OCI-LY3 (cell line): Measurements from ENCODE around the gene FXYD2.

Source experiments
- H2AFZ ChIP-seq: fragments of 200-600, 300-600 bp; shearing (Covaris generic); 2 replicates; pipeline ENCODE4 v1.6.0; 2014; ENCODE audit warnings: antibody characterized with exemption, low read depth, low read length
- H3K27ac ChIP-seq: fragments of 200-600, 300-600 bp; sonication (generic); 2 replicates; pipeline ENCODE4 v1.5.1; 2014; ENCODE audit warnings: mild to moderate bottlenecking, low read length, moderate library complexity, mixed read lengths
- H3K27me3 ChIP-seq: fragments of 200-600, 300-600 bp; sonication (generic); 2 replicates; pipeline ENCODE4 v1.6.1; 2014; ENCODE audit warnings: low read depth, low read length, mixed read lengths
- H3K36me3 ChIP-seq: fragments of 200-600, 300-600 bp; sonication (generic); replicated peaks from 2 replicates; pipeline ENCODE3; 2014; ENCODE audit warnings: low read depth, low read length, mixed read lengths
- H3K4me1 ChIP-seq: fragments of 300-600, 200-600 bp; sonication (generic); 2 replicates; pipeline ENCODE4 v1.6.1; 2014; ENCODE audit warnings: low read length, mixed read lengths
- H3K4me2 ChIP-seq: fragments of 200-600, 300-600 bp; sonication (generic); 2 replicates; pipeline ENCODE4 v1.6.1; 2014; ENCODE audit warnings: low read length, mixed read lengths
- H3K4me3 ChIP-seq: fragments of 300-600, 200-600 bp; sonication (generic); 2 replicates; pipeline ENCODE4 v1.5.1; 2014; ENCODE audit warnings: antibody characterized with exemption, mild to moderate bottlenecking, low read length, moderate library complexity
- H3K79me2 ChIP-seq: fragments of 300-600, 200-600 bp; shearing (Covaris generic); 2 replicates; pipeline ENCODE4 v1.6.1; 2014; ENCODE audit warnings: mild to moderate bottlenecking, low read length, mixed read lengths
- H3K9ac ChIP-seq: fragments of 300-600, 200-600 bp; shearing (Covaris generic); 2 replicates; pipeline ENCODE4 v1.6.0; 2014; ENCODE audit warnings: mild to moderate bottlenecking, low read length, moderate library complexity
- H3K9me3 ChIP-seq: fragments of 200-600, 300-600 bp; shearing (Covaris generic); 2 replicates; pipeline ENCODE4 v1.6.1; 2014; ENCODE audit warnings: low read length, mixed read lengths; ENCODE audit not compliant: insufficient read depth
- H4K20me1 ChIP-seq: fragments of 200-600, 300-600 bp; sonication (generic); 2 replicates; pipeline ENCODE4 v1.6.1; 2016; ENCODE audit warnings: low read length, mixed read lengths; ENCODE audit not compliant: insufficient read depth
- CTCF ChIP-seq: fragments of 200-600, 300-600 bp; sonication (generic); IDR thresholded peaks from 2 replicates; pipeline ENCODE4 v1.5.1; 2014; ENCODE audit warnings: antibody characterized with exemption, low read length, low read depth
- EZH2phosphoT487 ChIP-seq: fragments of 200-600 bp; shearing (Covaris generic); IDR thresholded peaks from 2 replicates; pipeline ENCODE4 v1.6.1; 2018; ENCODE audit warnings: antibody characterized with exemption, mixed run types, low read depth

FXYD2 gene

GRCh38 chr11:117827521-117828511 is 3.3 kb upstream of the FXYD2 start:
- H3K9ac ChIP-seq: peak overlapping the region; percentile 51; the same call in 1 of the 2 replicates
- TF ChIP-seq CTCF (no peak), EZH2phosphoT487 (no peak)
- peak overlapping the region; percentile 24; the same call in 1 of the 2 replicates for H3K27ac ChIP-seq
- no peaks in the 10 kb centered on the region for H3K27me3 ChIP-seq
- no peaks in the 10 kb centered on the region for H3K9me3 ChIP-seq
- no peaks in the 10 kb centered on the region for H3K79me2 ChIP-seq
- H3K4me1 ChIP-seq: peaks cover 80% of the 10 kb centered on the region
- H3K4me2 ChIP-seq: peak overlapping the region; percentile 51
- no peaks in the 10 kb centered on the region for H3K36me3 ChIP-seq
- H2AFZ ChIP-seq: 0 out of 2 replicates have a peak overlapping the region, but pooled peaks have one; percentile 1
- peak overlapping the region; percentile 35; the same call in 1 of the 2 replicates for H3K4me3 ChIP-seq
- no peaks in the 10 kb centered on the region for H4K20me1 ChIP-seq

- no peaks in the 10 kb centered on the region for H4K20me1 ChIP-seq
- no peak overlapping the region for H3K27ac ChIP-seq
- H3K4me2 ChIP-seq: no peak overlapping the region
- H3K36me3 ChIP-seq: no peaks in the 10 kb centered on the region
- no peak for TF ChIP-seq CTCF
- no peak overlapping the region for H3K9ac ChIP-seq
- H3K4me3 ChIP-seq: no peak overlapping the region
- H3K9me3 ChIP-seq: no peaks in the 10 kb centered on the region
- H3K4me1 ChIP-seq: peaks cover 88% of the 10 kb centered on the region
- H3K79me2 ChIP-seq: no peaks in the 10 kb centered on the region
- no peaks in the 10 kb centered on the region for H3K27me3 ChIP-seq
- no peak overlapping the region for H2AFZ ChIP-seq
Measured at GRCh38 chr11:117826832-117827231, 2.3 kb upstream of the FXYD2 start.

GRCh38 chr11:117826190-117826570 is 1.6 kb upstream of the FXYD2 start:
- H3K4me3 ChIP-seq: no peak overlapping the region
- H2AFZ ChIP-seq: no peak overlapping the region
- no peak overlapping the region for H3K4me2 ChIP-seq
- H3K27ac ChIP-seq: no peak overlapping the region
- no peaks in the 10 kb centered on the region for H3K9me3 ChIP-seq
- H3K36me3 ChIP-seq: no peaks in the 10 kb centered on the region
- peaks cover 86% of the 10 kb centered on the region for H3K4me1 ChIP-seq
- H3K9ac ChIP-seq: no peak overlapping the region
- TF ChIP-seq EZH2phosphoT487 (no peak), CTCF (no peak)
- no peaks in the 10 kb centered on the region for H3K79me2 ChIP-seq
- no peaks in the 10 kb centered on the region for H3K27me3 ChIP-seq
- H4K20me1 ChIP-seq: no peaks in the 10 kb centered on the region

GRCh38 chr11:117825538-117826189 is 1.1 kb upstream of the FXYD2 start:
- H3K79me2 ChIP-seq: no peaks in the 10 kb centered on the region
- no peak overlapping the region for H3K27ac ChIP-seq
- no peak overlapping the region for H3K4me3 ChIP-seq
- no peaks in the 10 kb centered on the region for H3K36me3 ChIP-seq
- H4K20me1 ChIP-seq: no peaks in the 10 kb centered on the region
- no peak for TF ChIP-seq EZH2phosphoT487
- TF ChIP-seq CTCF: no peak
- H2AFZ ChIP-seq: no peak overlapping the region
- H3K4me2 ChIP-seq: peak overlapping the region; percentile 54; the same call in 1 of the 2 replicates
- no peak overlapping the region for H3K9ac ChIP-seq
- no peaks in the 10 kb centered on the region for H3K9me3 ChIP-seq
- H3K27me3 ChIP-seq: no peaks in the 10 kb centered on the region
- H3K4me1 ChIP-seq: peaks cover 81% of the 10 kb centered on the region
